Testis (tissue), 3 donors: ENCODE measurements around the gene P3H1. TPM values are rescaled to one million over a fixed set of nuclear protein-coding genes. Genes with fewer than 3 reads are reported as not detected.
A peak's percentile ranks its signal among the peaks of the same experiment; 100 is the strongest.

Experiments
- DNase-seq: peaks from one replicate; pipeline ENCODE4 v3.0.0-alpha.2; 2019
- H3K27ac ChIP-seq, 2 donors: fragments of 200-600 bp; sonication (generic); one replicate each; pipeline ENCODE4 v1.5.1; 2019
- H3K27me3 ChIP-seq: fragments of 200-600 bp; sonication (generic); one replicate; pipeline ENCODE4 v1.5.1; 2019
- H3K36me3 ChIP-seq: fragments of 200-600 bp; sonication (generic); one replicate; pipeline ENCODE4 v1.5.1; 2017; ENCODE audit warnings: low read depth; ENCODE audit errors: missing control alignments
- H3K4me1 ChIP-seq: fragments of 200-600 bp; sonication (generic); one replicate; pipeline ENCODE4 v1.5.1; 2019
- H3K4me3 ChIP-seq, 2 donors: fragments of 200-600 bp; sonication (generic); one replicate each; pipeline ENCODE4 v1.5.1; 2017 to 2019
- H3K9me3 ChIP-seq: fragments of 200-600 bp; sonication (generic); one replicate; pipeline ENCODE4 v1.5.1; 2017
- CTCF ChIP-seq, 3 experiments: fragments of 450-650 bp in 2 of 3; fragments of 200-600 bp in 1 of 3; sonication (generic) in 1 of 3; IDR thresholded peaks; one replicate each; pipeline ENCODE4 v1.5.1; 2016 to 2019; ENCODE audit warnings: antibody characterized with exemption in 3 of 3, mild to moderate bottlenecking in 2 of 3, moderate library complexity in 1 of 3
- POLR2A ChIP-seq: fragments of 450-650 bp; IDR thresholded peaks from one replicate; pipeline ENCODE4 v1.6.1; 2017; ENCODE audit warnings: antibody characterized with exemption, mild to moderate bottlenecking, moderate library complexity
- WGBS, 2 donors: methylation state at CpG; one replicate each; pipeline ENCODE4 v1.1.5; 2018; 5-methylcytosine and 5-hydroxymethylcytosine counted together
- intact Hi-C: fragments of 100-400 bp; cut with DNase I; formaldehyde crosslinking; loops from one replicate; pipeline ENCODE4 v1.15.1; 2023; ENCODE audit warnings: low total_unique reads
- polyA plus RNA-seq: library from polyadenylated mRNA; stranded (reverse); fragments of 350-450 nt; fragmentation: Illumina TruSeq; extraction: RNeasy Lipid Tissue Mini Kit (QIAGEN cat#74804); gene quantifications from one replicate; pipeline ENCODE4 v1.2.3, GENCODE V29; 2014; ENCODE audit warnings: low read depth, low replicate concordance; ENCODE audit not compliant: insufficient read depth
- total RNA-seq, 2 donors: library from RNA; depleted of rRNA; stranded (reverse); fragments of >200 nt; gene quantifications; one replicate each; pipeline ENCODE4 v1.2.3, GENCODE V29; 2016

The P3H1 gene
- total and polyA plus RNA-seq, 3 donors from 2014 or later, result 60.8 to 73.8 (median 66.1) TPM

DNA sequence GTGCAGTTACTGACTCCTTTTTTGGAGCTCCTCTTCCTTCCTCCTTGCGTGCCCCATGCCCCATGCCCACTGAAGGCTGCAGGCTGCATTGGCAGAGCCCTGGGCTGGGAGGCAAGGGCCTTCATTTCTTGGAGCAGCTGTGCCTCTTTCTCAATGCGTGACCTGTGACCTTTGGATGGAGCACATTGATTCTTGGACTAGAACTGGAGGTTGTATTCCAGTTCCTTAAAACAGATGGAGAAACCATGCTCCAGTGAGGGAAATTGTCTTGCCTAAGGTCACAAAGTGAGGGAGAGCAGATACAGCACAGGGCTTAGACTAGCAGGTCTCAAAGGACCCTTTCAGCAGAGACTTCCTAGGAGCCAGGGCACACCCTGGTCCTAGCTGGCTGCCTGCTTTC, 27.0 kb upstream of the P3H1 start:
- 84 to 90% methylated on average over 2 of the region's 2 CpGs for WGBS, 2 donors
- intact Hi-C loops, result no loop called here
- no peaks in the 10 kb centered on the region for H3K4me1 ChIP-seq
- no peak overlapping the region for H3K27ac ChIP-seq
- no peak for DNase-seq
- H3K4me3 ChIP-seq, result no peak overlapping the region
- no peaks in the 10 kb centered on the region for H3K9me3 ChIP-seq
- H3K36me3 ChIP-seq, result no peaks in the 10 kb centered on the region
- H3K27me3 ChIP-seq, result no peaks in the 10 kb centered on the region
- TF ChIP-seq POLR2A, result no peak
- TF ChIP-seq CTCF (IDR thresholded peaks at IDR 0.05), result no peak

- no peak for TF ChIP-seq CTCF (IDR thresholded peaks at IDR 0.05)
- no peak for TF ChIP-seq POLR2A
- intact Hi-C loops, result no loop called here
- Histone ChIP-seq H3K9me3 (no peaks in the 10 kb centered on the region), H3K4me1 (peaks cover 8% of the 10 kb centered on the region), H3K4me3 (no peak overlapping the region), H3K27ac (no peak overlapping the region), H3K36me3 (no peaks in the 10 kb centered on the region), H3K27me3 (no peaks in the 10 kb centered on the region)
- no peak for DNase-seq
- WGBS, 2 donors, result 92 to 95% methylated on average over 1 of the region's 1 CpG
Measured at GRCh38 chr1:42788021-42788420, 21.2 kb upstream of the P3H1 start.

DNA sequence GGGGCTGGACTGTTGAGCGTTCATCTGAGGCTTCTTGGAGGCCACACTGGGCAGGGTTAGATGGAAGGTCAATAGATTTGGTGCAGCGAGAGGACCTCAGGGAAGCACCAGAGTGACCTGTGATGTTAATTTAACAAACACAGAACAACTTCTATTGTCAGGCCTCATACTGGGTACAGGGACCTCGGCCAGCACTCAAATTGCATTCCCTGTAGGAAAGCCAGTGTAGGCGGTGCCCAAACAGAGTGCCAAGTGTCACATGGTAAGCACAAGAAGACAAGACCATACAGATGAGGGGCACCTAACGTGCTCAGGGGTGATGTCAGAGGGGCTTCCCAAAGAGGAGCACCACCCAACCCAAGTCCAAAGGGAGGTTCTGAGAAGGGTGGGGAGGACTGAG, 19.3 kb upstream of the P3H1 start:
- intact Hi-C loops, result no loop called here
- TF ChIP-seq POLR2A, result no peak
- TF ChIP-seq CTCF (IDR thresholded peaks at IDR 0.05), result no peak
- Histone ChIP-seq H3K36me3 (no peaks in the 10 kb centered on the region), H3K4me1 (peaks cover 8% of the 10 kb centered on the region), H3K9me3 (no peaks in the 10 kb centered on the region), H3K27ac (no peak overlapping the region), H3K4me3 (no peak overlapping the region), H3K27me3 (no peaks in the 10 kb centered on the region)
- WGBS, 2 donors, result 82 to 92% methylated on average over 5 of the region's 5 CpGs
- DNase-seq, result no peak

- H3K9me3 ChIP-seq, result no peaks in the 10 kb centered on the region
- H3K4me1 ChIP-seq, result peaks cover 8% of the 10 kb centered on the region
- 6 to 13% methylated on average over 24 to 51 of the region's 54 CpGs for WGBS, 2 donors
- TF ChIP-seq POLR2A, result no peak
- no peak for TF ChIP-seq CTCF (IDR thresholded peaks at IDR 0.05)
- no peaks in the 10 kb centered on the region for H3K27me3 ChIP-seq
- DNase-seq, result no peak
- H3K36me3 ChIP-seq, result no peaks in the 10 kb centered on the region
- H3K27ac ChIP-seq, result no peak within 1 kb of the TSS
- intact Hi-C loops, result no loop called here
- peak within 1 kb of the TSS; percentile 44 to 54 for H3K4me3 ChIP-seq
Measured at GRCh38 chr1:42784946-42785693, 18.3 kb upstream of the P3H1 start, which contains the start of gene TMEM269. TMEM269 (plus strand) TSS chr1:42784991; CDS start chr1:42789894, 4,903 bp downstream.

- H3K36me3 ChIP-seq, result no peaks in the 10 kb centered on the region
- TF ChIP-seq POLR2A, result no peak
- no peak for TF ChIP-seq CTCF (IDR thresholded peaks at IDR 0.05)
- no peak overlapping the region for H3K27ac ChIP-seq
- no peaks in the 10 kb centered on the region for H3K9me3 ChIP-seq
- intact Hi-C loops, result no loop called here
- no peaks in the 10 kb centered on the region for H3K27me3 ChIP-seq
- H3K4me1 ChIP-seq, result peaks cover 8% of the 10 kb centered on the region
- 58 to 74% methylated on average over 18 of the region's 18 CpGs for WGBS, 2 donors
- peak overlapping the region; percentile 44 to 54 for H3K4me3 ChIP-seq
- no peak for DNase-seq
Measured at GRCh38 chr1:42784547-42784945, 17.7 kb upstream of the P3H1 start.
